Liver (tissue), 9 donors: ENCODE results near the gene CLDN14. TPM values are rescaled to one million over a fixed set of nuclear protein-coding genes. Genes with fewer than 3 reads are reported as not detected.

Source experiments
- DNase-seq: peaks from one replicate; pipeline ENCODE4 v3.0.0-alpha.2; 2017; ENCODE audit warnings: low spot score
- H3K27ac ChIP-seq, 2 donors: one replicate each; pipeline ENCODE4 v1.7.0; 2013; ENCODE audit warnings: inconsistent platforms in 2 of 2, low read length in 2 of 2, control low read depth in 1 of 2, low read depth in 1 of 2, mild to moderate bottlenecking in 1 of 2
- H3K27me3 ChIP-seq, 4 donors: one replicate each; pipeline versions ENCODE4 v1.6.1 to v1.7.0; 2013; ENCODE audit warnings: low read length in 3 of 4, inconsistent platforms in 1 of 4, mild to moderate bottlenecking in 1 of 4, moderate library complexity in 1 of 4; ENCODE audit not compliant: control insufficient read depth in 4 of 4, insufficient read depth in 4 of 4
- H3K36me3 ChIP-seq, 4 donors: one replicate each; pipeline versions ENCODE4 v1.6.1 to v1.7.0; 2013; ENCODE audit warnings: low read length in 3 of 4, mild to moderate bottlenecking in 3 of 4, low read depth in 1 of 4, moderate library complexity in 1 of 4; ENCODE audit not compliant: control insufficient read depth in 4 of 4, insufficient read depth in 3 of 4
- H3K4me1 ChIP-seq, 4 donors: one replicate each; pipeline versions ENCODE4 v1.6.1 to v1.7.0; 2013; ENCODE audit warnings: low read length in 3 of 4, mild to moderate bottlenecking in 3 of 4, moderate library complexity in 1 of 4; ENCODE audit not compliant: control insufficient read depth in 4 of 4, insufficient read depth in 4 of 4
- H3K4me3 ChIP-seq, 3 donors: one replicate each; pipeline versions ENCODE4 v1.6.1 to v1.7.0; 2013; ENCODE audit warnings: low read length in 3 of 3, control low read depth in 1 of 3, low read depth in 1 of 3, mild to moderate bottlenecking in 1 of 3
- H3K9ac ChIP-seq, 2 donors: one replicate each; pipeline ENCODE4 v1.7.0; 2013; ENCODE audit warnings: low read length in 2 of 2, mild to moderate bottlenecking in 2 of 2, moderate library complexity in 2 of 2, control low read depth in 1 of 2, low read depth in 1 of 2
- H3K9me3 ChIP-seq, 4 donors: one replicate each; pipeline versions ENCODE4 v1.6.1 to v1.7.0; 2013; ENCODE audit warnings: low read length in 3 of 4; ENCODE audit not compliant: control insufficient read depth in 4 of 4
- ATF3 ChIP-seq: IDR thresholded peaks from 2 replicates; pipeline ENCODE4 v1.6.1; 2016; ENCODE audit warnings: antibody characterized with exemption
- CTCF ChIP-seq: fragments of 150-350 bp; IDR thresholded peaks from 2 replicates; pipeline ENCODE4 v1.5.1; 2017; ENCODE audit warnings: improper control_type of control experiment, low read depth, low read length; ENCODE audit not compliant: missing input control
- EGR1 ChIP-seq, 2 donors: IDR thresholded peaks; 2 replicates each; pipeline ENCODE4 v1.6.1; 2016 to 2018; ENCODE audit warnings: antibody characterized with exemption in 2 of 2, low read depth in 2 of 2
- FOXA2 ChIP-seq: IDR thresholded peaks from 2 replicates; pipeline ENCODE4 v1.6.1; 2016; ENCODE audit warnings: antibody characterized with exemption
- GABPA ChIP-seq, 2 donors: IDR thresholded peaks in 1 of 2; conservative IDR thresholded peaks in 1 of 2; 2 replicates each; pipeline ENCODE4 v1.6.1; 2016; ENCODE audit warnings: antibody characterized with exemption in 2 of 2, mild to moderate bottlenecking in 1 of 2, moderate library complexity in 1 of 2
- HNF4A ChIP-seq, 2 donors: conservative IDR thresholded peaks; 2 replicates each; pipeline ENCODE4 v1.6.1; 2016; ENCODE audit warnings: antibody characterized with exemption in 2 of 2, mild to moderate bottlenecking in 2 of 2
- HNF4G ChIP-seq: IDR thresholded peaks from 2 replicates; pipeline ENCODE4 v1.6.1; 2016; ENCODE audit warnings: antibody characterized with exemption
- JUND ChIP-seq, 2 donors: IDR thresholded peaks; 2 replicates each; pipeline ENCODE4 v1.6.1; 2016; ENCODE audit warnings: antibody characterized with exemption in 2 of 2
- MAX ChIP-seq: IDR thresholded peaks from 2 replicates; pipeline ENCODE4 v1.6.1; 2016; ENCODE audit warnings: antibody characterized with exemption
- NR2F2 ChIP-seq: IDR thresholded peaks from 2 replicates; pipeline ENCODE4 v1.6.1; 2016; ENCODE audit warnings: antibody characterized with exemption
- RAD21 ChIP-seq, 2 donors: IDR thresholded peaks; 2 replicates each; pipeline ENCODE4 v1.6.1; 2016; ENCODE audit warnings: antibody characterized with exemption in 2 of 2, mild to moderate bottlenecking in 2 of 2
- REST ChIP-seq: IDR thresholded peaks from 2 replicates; pipeline ENCODE4 v1.6.1; 2016; ENCODE audit warnings: antibody characterized with exemption, mild to moderate bottlenecking
- RXRA ChIP-seq, 2 donors: IDR thresholded peaks; 2 replicates each; pipeline ENCODE4 v1.6.1; 2017 to 2018; ENCODE audit warnings: antibody characterized with exemption in 2 of 2, mild to moderate bottlenecking in 1 of 2
- SP1 ChIP-seq: IDR thresholded peaks from 2 replicates; pipeline ENCODE4 v1.6.1; 2018; ENCODE audit warnings: antibody characterized with exemption, mild to moderate bottlenecking
- TAF1 ChIP-seq: conservative IDR thresholded peaks from 2 replicates; pipeline ENCODE4 v1.6.1; 2016; ENCODE audit warnings: antibody characterized with exemption, mild to moderate bottlenecking
- YY1 ChIP-seq: IDR thresholded peaks from 2 replicates; pipeline ENCODE4 v1.6.1; 2016; ENCODE audit warnings: antibody characterized with exemption, mild to moderate bottlenecking
- ZBTB33 ChIP-seq: IDR thresholded peaks from 2 replicates; pipeline ENCODE4 v1.6.1; 2016; ENCODE audit warnings: antibody characterized with exemption
- WGBS: extraction: QIAGEN DNeasy Blood & Tissue Kit; methylation state at CpG from one replicate; pipeline ENCODE4 v1.1.7; 2013; 5-methylcytosine and 5-hydroxymethylcytosine counted together
- polyA plus RNA-seq, 2 donors: library from polyadenylated mRNA; stranded (reverse) in 1 of 2; unstranded in 1 of 2; fragments of 200-250 nt in 1 of 2; fragments of >200 nt in 1 of 2; fragmentation: Nextera tagmentation in 1 of 2; extraction: Ambion mirVana in 1 of 2; gene quantifications; one replicate each; pipeline versions ENCODE4 v1.2.1 to v1.2.3, GENCODE V29; 2013 to 2015
- total RNA-seq, 2 donors: library from RNA; depleted of rRNA; stranded (reverse); fragments of >200 nt; gene quantifications; one replicate each; pipeline ENCODE4 v1.2.3, GENCODE V29; 2014
- donor health status: healthy.
- donor health status: healthy.
- donor health status: healthy.
- donor health status: healthy.
- donor health status: healthy.

The CLDN14 gene
- total and polyA plus RNA-seq, 4 donors, result 6.3 to 19.4 (median 13.4) TPM

GRCh38 chr21:36502365-36502764, 22.4 kb upstream of the CLDN14 start:
- Histone ChIP-seq H3K4me3 (no peak overlapping the region), H3K9ac (no peak overlapping the region), H3K27me3 (no peaks in the 10 kb centered on the region), H3K4me1 (peaks cover 2 to 41% (median 27%) of the 10 kb centered on the region in 4 donors), H3K27ac (no peak overlapping the region), H3K9me3 (no peaks in the 10 kb centered on the region), H3K36me3 (no peaks in the 10 kb centered on the region)
- TF ChIP-seq FOXA2 (no peak), HNF4A (conservative IDR thresholded peaks at IDR 0.05) (no peak), MAX (no peak), RAD21 (IDR thresholded peaks at IDR 0.05) (no peak), CTCF (no peak), HNF4G (no peak), EGR1 (IDR thresholded peaks at IDR 0.05; ENCODE audit: low read depth in 2 of 2) (no peak), ATF3 (no peak)
- no peak for DNase-seq
- 90% methylated on average over 2 of the region's 2 CpGs for WGBS

GRCh38 chr21:36501589-36501892, 21.6 kb upstream of the CLDN14 start:
- WGBS, result 34% methylated on average over 4 of the region's 4 CpGs
- peak overlapping the region in 1 of 2 donors; percentile 60 for H3K9ac ChIP-seq
- peak overlapping the region in 1 of 3 donors; percentile 43 for H3K4me3 ChIP-seq
- H3K36me3 ChIP-seq, result no peaks in the 10 kb centered on the region
- H3K9me3 ChIP-seq, result no peaks in the 10 kb centered on the region
- peak overlapping the region; percentile 63 to 74 for H3K27ac ChIP-seq
- no peaks in the 10 kb centered on the region for H3K27me3 ChIP-seq
- no peak for DNase-seq
- peaks cover 2 to 41% (median 26%) of the 10 kb centered on the region in 4 donors for H3K4me1 ChIP-seq
- TF ChIP-seq TAF1, result peak; percentile 26
- TF ChIP-seq HNF4G, result peak; percentile 23
- peak; percentile 29 to 49 for TF ChIP-seq RAD21 (IDR thresholded peaks at IDR 0.05)
- TF ChIP-seq SP1, result no peak
- no peak for TF ChIP-seq JUND (IDR thresholded peaks at IDR 0.05)
- TF ChIP-seq MAX, result peak; percentile 4
- TF ChIP-seq GABPA (IDR thresholded peaks at IDR 0.05 in 1 of 2, conservative IDR thresholded peaks at IDR 0.05 in 1 of 2), result no peak
- peak; percentile 3 for TF ChIP-seq NR2F2
- peak; percentile 42 for TF ChIP-seq ZBTB33
- TF ChIP-seq REST, result peak; percentile 5
- peak; percentile 59 for TF ChIP-seq YY1
- TF ChIP-seq HNF4A (conservative IDR thresholded peaks at IDR 0.05), result peak; percentile 38 to 57
- TF ChIP-seq RXRA (IDR thresholded peaks at IDR 0.05), result peak in 1 of 2 donors; percentile 41
